NCI-H1105 treated with DMSO at 0.1 percent for 48 hours (cell line): ENCODE measurements around the gene FAM9A.

Experiments used
- DNase-seq: peaks from one replicate; lab custom pipeline; 2025; lab: John Stamatoyannopoulos, UW

FAM9A gene

DNA sequence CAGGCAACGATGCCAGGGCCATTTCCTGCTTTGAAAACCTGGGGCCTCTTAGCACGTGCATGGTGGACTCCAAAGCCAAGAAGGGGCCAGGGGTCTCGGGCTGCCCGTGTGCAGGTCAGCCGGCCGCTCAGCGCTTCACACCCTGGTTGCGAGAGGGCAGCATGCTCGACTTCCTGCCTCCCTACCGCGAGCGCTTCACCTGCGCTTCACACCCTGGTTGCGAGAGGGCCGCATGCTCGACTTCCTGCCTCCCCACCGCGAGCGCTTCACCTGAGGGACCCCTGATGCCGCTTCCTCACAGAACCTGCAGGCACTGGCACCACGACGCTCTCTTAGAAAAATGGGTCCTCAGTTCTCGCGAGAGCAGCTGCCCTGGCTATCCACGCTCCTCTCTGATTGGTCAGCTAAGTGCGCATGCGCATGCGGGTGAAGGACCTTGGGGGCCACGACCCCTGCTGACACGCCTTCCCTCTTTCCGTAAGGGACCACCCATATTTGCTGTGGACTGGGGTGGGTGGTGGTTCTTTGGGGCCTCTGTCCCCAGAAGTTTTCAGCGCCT is at the start of gene FAM9A:
Gene FAM9A (minus strand): TSS at position 343 of the 559 bp plus-strand sequence. CDS start 1,212 bp downstream, outside the sequence.
- DNase-seq, result no peak

DNA sequence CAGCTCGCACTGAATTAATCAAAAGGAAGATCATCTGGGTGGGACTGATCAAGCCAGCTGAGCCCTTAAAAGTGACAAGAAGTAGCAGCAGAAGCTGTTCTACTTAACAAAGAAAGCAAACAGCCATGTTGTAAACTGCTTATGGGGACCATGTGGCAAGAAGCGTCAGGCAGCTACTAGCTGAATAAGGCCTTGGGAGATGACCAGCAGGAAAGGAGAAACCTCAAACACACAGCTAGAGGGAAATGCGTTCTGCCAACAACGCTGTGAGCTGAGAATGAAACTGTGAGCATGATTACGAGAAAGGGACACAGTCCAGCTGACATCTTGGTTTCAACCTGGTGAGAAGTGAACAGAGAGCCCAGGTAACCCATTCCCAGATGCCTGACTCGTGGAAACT is 49.3 kb upstream of the FAM9A start:
- DNase-seq, result no peak

DNA sequence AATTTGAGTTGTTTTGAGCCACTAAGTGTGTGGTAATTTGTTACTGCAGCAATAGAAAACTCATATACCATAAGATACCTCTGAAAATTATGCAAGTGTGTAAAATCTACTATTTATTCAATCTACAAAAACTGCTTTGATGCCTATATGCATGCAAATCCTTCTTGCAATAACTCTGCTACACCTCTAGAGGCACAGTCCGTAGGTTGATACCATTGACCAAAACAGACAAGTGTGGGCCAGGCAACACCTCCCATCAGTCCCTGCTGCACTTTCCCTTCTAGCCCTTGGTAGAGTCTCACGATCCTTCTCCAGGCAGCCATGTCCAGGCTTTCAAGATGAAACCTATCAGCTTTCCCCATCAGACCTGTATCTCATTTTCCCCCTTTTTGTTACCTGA is 48.8 kb upstream of the FAM9A start:
- no peak for DNase-seq

DNA sequence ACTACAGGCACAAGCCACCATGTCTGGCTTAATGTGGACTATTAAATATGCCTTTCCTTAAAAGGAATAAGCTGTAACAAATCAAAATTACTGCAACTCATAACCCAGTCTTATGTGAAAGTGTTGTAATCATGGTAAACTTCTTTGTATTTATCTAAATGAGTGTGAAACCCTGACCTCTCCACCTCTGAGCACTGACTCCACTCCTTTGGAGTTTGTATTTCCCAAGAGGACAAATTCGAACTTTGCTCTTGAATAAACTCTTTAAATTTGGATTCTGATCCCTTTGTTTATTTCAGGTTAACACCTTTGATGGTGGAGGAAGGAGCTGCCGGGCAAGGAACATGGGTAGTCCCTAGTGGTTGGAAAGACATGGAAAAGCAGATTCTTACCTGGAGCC is 48.3 kb upstream of the FAM9A start:
- DNase-seq, result no peak

DNA sequence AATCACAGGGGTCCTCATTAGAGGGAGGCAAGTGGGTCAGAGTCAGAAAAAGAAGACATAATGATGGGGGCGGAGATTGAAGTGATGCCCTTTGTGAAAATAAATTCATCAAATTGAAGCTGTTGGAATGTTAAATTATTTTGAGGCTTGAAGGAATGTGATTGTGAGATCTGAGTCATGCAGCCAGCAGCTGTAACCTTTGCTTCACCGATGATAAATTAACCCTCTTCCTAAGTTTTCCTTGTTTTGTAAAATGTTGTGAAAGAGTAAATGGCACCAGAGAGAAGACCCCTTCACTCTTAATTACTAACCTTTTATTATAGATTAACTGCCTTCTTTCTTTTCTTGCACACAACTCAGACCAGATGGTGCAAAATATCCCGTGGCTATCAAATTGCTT is 47.7 kb upstream of the FAM9A start:
- DNase-seq, result no peak

DNA sequence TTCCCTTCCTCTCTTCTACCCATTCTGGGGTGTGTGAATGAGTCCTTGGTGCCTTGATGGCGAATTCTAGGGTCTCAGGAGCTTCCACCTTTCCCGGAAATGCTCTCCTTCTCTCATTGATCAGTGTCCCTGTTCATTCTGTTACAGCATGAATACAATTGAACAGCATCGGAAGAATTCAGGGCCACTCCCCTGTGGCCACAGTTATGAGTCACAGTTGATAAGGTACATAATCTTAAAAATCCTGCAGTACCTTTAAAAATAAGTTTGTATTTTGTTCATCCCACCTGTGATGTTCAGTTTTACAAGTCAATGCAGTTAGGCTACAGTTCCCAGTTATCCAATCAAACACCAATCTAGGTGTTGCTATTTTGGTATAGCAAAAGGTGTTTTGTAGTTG is 47.3 kb upstream of the FAM9A start:
- DNase-seq, result no peak

DNA sequence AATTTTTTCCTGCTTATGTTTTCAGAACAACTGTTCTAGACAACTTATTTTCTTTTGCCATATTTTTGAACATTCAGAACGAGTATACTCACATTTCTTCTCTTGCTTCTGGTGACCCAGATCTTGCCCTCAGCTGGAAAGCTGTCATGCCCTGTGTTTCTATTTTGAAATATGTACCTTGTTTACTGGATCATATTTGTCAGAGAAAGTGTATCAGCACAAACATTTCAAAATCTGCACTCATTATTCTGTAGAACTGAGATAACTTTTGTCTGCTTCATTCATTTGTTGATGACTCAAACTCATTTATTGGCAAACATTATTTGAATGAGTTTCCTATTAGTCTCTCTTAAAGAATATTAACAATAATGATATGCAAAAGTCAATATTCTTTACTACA is 46.2 kb upstream of the FAM9A start:
- DNase-seq, result no peak

DNA sequence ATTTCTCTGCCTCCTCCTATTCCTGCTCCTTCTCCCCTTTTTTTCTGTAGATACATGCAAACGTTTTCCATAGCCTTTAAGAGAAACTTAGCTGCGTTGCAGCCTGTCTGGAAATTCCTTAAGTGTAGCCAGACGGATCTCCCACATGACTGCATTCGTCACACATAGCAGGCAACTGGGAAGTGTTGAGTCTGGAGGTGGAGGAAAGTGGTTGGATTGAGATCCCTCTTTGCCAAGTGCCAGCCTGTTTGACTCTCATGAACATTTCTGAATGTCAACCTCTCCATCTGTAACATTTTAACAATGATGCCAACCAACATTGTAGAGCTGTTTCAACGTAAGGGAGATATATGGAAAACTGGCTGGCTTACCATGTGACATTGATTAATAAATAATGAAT is 45.1 kb upstream of the FAM9A start:
- DNase-seq, result peak; percentile 42

DNA sequence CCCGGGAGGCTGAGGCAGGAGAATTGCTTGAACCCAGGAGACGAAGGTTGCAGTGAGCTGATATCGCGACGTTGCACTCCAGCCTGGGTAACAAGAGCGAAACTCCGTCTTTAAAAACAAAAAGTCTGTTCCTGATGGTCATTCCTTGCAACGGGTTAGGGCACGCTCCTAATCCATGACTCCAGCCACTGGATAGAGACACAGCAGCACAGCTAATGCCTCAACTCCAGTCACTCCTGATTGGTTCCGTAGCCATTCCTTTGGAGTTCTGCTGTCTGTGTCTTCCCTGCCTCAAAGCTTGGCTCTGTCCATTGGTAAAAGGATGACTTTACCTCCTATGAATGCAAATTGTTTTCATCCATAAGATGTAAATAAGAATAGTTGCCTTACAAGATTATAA is 44.3 kb upstream of the FAM9A start:
- no peak for DNase-seq

DNA sequence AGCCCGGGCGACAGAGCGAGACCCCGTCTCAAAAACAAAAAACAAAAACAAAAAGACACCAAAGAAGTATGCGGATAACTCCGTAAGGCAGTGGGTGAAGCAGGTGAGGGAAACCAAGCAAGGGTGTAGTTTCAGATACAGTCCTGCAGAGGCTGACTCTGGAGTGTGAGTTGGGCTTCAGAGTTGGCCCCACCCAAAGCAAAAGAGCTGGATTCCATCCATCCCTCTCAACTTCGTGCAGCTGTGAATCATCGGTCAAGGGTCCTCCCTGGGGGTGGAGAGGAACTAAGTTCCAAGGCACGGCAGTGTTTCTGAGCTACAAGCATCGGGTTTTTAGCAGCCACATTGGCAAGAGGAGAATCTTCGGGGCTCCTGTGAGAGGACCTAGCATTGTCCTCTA is 43.9 kb upstream of the FAM9A start:
- no peak for DNase-seq

DNA sequence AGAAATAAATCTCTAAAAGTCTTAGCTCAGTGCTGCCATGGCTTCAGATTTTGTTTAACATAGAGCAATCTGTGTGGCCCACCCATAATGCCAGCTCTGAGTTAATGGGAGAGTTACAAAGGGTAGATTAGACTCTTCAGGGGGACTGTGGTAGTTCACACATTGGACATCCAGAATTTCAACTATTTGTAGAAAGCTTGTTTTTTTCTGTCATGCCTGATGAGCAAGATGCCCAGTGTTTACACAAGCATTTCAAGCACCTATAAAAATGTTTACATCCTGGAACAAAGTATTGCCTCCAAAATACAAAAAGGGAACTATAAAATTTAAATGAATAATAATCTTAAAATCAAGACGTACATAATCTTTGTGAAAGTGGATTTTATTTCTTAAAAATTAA is 43.0 kb upstream of the FAM9A start:
- DNase-seq, result no peak

DNA sequence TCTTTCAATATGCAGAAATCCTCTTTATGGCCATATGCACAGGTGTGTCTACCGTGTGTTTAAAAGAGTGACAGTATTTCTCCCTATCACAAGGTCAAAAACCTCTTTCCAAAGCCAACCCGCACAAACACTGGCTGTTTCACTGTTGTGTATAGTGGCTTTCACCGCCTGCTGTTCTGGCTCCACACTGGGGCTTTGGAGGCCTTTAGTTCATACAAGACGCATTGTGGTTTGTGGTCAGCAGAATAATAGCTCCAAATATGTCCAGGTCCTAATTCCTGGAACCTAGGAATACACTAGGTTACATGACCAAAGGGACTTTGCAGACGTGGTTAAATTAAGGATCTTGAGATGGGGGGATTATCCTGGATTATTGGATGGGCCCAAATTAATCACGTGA is 40.7 kb upstream of the FAM9A start:
- no peak for DNase-seq

DNA sequence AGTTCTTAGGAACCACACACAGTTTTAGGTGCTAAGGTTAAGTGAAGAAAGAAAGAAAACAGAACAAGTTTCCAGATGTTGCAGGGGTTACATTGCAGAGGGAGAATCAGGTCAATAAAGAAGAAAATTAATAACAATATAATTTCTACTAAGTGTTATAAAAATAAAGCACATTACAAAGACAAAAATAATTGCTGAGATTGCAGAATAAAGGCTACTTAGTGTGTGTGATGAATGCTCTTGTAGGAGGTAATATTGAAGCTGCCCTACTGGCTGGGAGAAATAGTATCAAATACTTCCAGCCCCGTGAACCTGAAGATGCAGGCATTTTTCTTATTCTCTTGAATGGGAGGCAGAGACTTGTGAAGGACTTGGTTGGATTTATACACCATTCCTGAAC is 33.2 kb upstream of the FAM9A start:
- DNase-seq, result no peak

DNA sequence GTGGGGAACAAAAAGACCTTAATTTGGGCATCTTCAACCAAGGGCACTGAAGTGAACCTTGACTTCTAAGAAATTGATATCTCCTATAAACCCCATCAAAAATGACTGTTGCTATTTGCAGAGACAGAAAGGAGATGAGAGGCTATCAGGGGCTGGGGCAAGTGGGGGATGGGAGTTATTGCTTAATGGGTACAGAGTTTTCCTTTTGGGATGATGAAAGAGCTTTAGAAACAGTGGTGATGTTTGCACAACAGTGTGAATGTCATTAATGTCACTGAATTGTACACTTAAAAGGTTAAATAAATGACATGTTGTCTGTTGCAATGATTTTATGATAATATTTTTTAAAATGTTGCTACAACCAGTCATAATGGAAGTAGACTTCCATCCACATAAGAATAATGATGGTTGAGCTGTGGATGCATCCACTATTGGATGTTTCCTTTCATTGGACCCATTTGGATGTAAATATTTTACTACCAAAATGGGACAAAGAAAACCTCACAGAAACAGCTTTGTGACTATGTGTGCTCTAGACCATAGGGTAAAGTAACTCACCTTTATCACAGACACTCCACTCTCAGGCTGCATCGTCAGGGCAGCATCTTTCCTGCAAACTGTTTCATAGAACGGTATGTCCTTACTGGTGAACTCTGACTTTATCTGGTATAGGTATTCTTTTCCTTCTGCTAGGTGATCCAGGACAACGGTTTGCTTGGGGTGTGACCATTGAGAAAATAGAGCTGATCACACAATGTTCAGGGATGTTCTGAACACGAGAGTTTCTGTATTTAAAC is 31.6 kb upstream of the FAM9A start:
- DNase-seq, result no peak

DNA sequence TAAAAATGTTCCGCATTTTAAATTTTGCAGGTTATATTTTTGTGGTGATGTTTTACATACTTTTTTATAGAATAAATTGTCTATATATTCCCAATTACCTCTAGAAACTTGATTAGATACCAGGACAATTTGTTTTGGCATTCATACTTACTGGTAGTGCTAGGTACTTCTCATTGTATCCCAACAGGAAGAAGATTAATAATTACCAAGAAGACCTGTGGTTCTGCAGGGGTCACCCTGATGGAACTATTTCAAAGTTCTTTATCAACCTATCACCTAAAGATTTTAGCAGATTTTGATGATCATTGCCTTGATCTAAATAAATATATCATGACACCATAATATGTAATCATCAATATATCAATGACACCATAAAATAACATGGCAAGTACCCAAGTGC is 22.5 kb upstream of the FAM9A start:
- no peak for DNase-seq

DNA sequence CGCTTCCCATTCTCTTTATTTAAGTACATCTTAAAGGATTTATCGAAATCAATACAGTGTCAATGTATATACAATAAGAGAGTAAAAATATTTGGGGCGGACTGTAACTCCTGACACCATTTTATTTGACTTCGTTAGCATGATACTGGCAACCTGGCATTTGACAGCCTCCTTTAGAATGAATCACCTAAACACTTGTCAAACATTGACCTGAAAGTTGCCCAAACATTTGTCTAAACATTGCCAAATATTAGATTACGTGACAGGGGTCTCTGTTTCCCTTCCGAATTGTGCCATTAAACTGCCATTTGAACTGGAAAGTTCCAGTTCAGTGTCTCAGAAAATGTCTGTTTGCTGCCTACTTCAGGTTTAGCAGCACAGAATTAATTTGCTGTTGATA is 20.8 kb upstream of the FAM9A start:
- DNase-seq, result no peak

DNA sequence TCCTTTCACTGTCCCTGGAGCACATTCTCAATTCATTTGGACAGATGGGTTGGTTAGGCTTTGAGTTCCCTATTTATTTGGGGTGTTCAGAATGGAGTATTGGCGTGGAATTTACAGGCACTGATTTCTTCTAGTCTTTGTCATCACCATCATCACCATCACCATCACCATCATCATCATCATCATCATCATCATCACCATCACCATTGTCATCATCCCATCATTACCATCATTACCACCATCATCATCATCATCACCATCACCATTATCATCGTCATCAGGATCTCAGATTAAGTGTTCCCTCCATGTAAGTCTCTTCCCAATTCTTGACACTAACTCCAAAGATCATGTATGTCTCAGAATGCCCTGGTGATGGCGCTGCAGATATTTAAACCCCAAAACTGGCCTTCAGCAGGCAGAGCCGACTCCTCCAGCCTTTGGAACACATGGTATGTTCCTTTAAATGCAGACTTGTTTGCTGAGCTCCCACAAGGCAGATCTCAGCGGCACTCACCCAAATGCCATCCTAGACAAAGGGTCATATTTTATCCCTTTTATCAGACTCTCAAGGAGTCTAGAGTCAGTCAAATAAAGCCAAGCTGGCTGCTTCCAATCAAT is 19.8 kb upstream of the FAM9A start:
- no peak for DNase-seq

DNA sequence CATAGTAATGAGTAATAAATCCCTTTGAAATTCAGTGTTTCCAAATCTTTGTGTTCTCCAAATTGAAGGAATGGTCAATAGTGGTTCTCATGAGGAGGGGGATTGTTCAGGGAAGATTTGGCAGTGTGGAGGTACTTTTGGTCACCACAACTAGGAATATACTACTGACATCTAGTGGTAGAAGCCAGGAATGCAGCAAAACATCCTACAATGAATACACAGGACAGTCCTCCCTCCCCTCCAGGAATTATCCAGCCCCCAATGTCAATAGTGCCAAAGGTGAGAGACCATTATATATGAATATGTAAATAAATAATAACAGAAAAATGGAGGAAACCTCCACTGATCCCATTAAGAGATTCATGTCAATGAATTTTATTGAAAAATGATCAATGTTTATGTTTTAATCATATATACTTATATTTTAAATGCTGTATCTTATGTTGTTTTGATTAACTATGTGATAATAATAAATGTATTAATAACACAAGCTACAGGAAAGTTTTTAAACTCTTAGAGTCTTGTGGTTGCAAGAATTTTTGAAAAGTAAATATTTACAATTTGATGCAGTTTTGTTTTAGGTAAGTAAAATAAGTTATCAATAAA is 14.4 kb upstream of the FAM9A start:
- peak; percentile 40 for DNase-seq

DNA sequence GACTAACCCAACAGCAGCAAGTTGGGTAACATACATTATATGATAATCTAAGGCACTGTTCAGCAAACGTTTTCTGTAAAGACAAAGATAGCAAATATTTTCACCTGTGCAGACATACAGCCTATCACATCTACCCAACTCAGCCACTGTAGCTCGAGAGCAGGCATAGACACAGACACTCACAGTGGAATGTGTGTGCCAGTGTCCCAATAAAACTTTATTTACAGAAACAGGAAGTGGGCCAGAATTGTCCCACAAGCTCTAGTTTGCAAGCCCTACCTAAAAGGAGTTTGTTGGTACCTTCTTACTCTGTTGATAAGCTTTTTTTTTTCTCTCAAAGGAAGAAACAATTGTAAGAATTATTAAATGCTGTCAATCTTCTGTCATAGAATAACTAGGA is 11.9 kb upstream of the FAM9A start:
- no peak for DNase-seq

DNA sequence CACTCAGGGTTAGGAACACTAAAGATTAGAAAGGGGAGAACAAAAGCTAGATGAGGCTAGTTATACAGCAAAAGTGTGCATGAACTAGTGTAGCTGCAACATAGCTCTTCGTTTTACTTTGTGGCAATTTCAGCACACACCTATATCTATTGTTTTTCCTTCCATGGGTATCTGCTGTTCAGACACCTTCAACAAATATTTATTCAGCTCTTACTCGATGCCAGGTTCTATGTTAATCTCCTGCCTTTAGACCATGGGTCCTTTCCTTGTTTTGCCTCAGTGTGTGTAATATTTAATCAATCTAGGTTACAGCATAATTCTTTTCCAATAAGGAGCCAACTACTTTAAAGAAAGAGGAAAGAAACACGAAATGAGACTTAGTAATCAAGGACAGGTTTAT is 10.4 kb upstream of the FAM9A start:
- DNase-seq, result no peak

DNA sequence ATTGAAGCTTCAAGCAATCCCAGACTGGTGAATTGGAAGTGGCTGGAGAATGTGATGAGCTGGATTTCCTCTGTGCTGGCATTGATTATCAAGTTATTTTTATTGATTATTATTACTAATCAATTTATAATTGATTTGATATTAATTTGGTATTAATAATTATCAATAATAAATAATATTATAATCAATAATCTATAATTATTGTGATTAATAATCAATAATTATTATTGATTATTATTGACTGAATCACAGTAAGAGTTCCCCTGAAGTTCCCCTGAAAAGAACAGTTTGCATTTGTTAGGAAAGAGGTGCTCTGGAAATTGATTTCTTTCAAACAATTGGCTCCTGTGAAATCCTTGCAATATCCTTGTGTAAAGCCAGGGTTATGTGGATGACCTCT is 7.5 kb upstream of the FAM9A start:
- DNase-seq, result no peak

DNA sequence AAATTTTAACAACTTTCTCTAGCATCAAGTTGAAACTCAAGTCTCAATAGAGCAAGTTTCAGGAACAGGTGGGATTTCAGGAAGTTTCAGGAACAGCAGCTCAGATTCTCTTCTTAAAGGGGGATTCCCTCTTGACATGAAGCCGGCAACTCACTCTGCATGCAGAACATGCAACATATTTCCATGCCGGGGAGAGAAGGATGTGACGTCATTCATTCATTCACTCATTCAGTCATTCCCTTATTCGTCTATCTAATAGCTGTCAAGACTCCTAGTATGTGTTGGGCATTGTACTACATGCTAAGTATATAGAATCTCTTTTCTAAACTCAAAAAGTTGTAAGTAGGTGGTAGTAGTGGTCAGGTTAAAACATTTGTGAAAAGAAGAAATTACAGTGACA is 4.8 kb upstream of the FAM9A start:
- DNase-seq, result no peak

DNA sequence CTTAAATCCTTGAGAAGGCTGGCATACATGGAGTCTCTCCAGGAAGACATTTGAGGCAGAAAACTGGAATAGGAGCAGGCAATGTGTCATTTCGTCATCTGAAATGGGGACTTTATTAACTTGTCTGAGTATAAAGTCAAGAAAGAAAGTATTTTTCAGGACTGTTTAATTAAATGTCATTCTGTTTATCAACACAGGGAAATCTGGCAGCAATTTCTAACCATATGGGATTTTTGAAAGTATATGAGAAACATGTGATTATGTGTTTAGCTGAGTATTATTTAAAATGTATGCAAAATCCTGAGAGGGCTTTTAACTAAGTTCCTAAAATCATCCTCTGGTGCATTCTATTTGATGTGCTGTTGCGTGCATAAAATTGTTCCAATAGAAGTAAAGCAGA is 3.9 kb upstream of the FAM9A start:
- no peak for DNase-seq
